PC-3 (cell line): Measurements from ENCODE around the gene CLPTM1L. TPM values are rescaled to one million over a fixed set of nuclear protein-coding genes. Genes with fewer than 3 reads are reported as not detected.

Experiments used
- ATAC-seq: fragments of 200-7000 bp; cut with Tn5 transposase; 2 replicates; pipeline ENCODE4 v1.9.1; 2020; ENCODE audit warnings: mild to moderate bottlenecking, moderate library complexity
- BruUV-seq: library from RNA; stranded (reverse); fragments of 400-500 nt; replicated peaks from 2 replicates; lab custom pipeline; 2021; lab: Mats Ljungman, UMichigan
- CTCF ChIA-PET: fragments of 300-600 bp; sonication (Branson Sonifier 250); formaldehyde crosslinking; loops from one replicate; lab custom pipeline; 2022; ENCODE audit warnings: antibody characterized with exemption; lab: Charles Lee
- POLR2A ChIA-PET: fragments of 300-600 bp; sonication (Branson Sonifier 250); formaldehyde crosslinking; loops from one replicate; lab custom pipeline; 2022; ENCODE audit warnings: antibody characterized with exemption; ENCODE audit not compliant: unreplicated experiment; lab: Charles Lee
- DNase-seq: peaks from one replicate; pipeline ENCODE4 v3.0.0-alpha.2; 2015
- H2AFZ ChIP-seq: fragments of 300-600 bp; sonication (generic); 2 replicates; pipeline ENCODE4 v1.6.0; 2016; ENCODE audit warnings: antibody characterized with exemption, low read length
- H3F3A ChIP-seq: fragments of 300-600 bp; sonication (generic); one replicate; pipeline ENCODE4 v1.6.0; 2017; ENCODE audit warnings: antibody characterized with exemption, low read length, control low read depth, mild to moderate bottlenecking; ENCODE audit not compliant: unreplicated experiment
- H3K27ac ChIP-seq: fragments of 300-600 bp; sonication (generic); 2 replicates; pipeline ENCODE4 v1.5.1; 2016; ENCODE audit warnings: mild to moderate bottlenecking, low read length
- H3K27me3 ChIP-seq: fragments of 300-600 bp; sonication (generic); 2 replicates; pipeline ENCODE4 v1.6.1; 2016; ENCODE audit warnings: low read length, mixed read lengths
- H3K36me3 ChIP-seq: fragments of 300-600 bp; sonication (generic); 2 replicates; pipeline ENCODE4 v1.6.1; 2016; ENCODE audit warnings: low read depth, mixed run types, low read length, mixed read lengths
- H3K4me1 ChIP-seq: fragments of 300-600 bp; sonication (generic); 2 replicates; pipeline ENCODE4 v1.5.1; 2016; ENCODE audit warnings: low read length; ENCODE audit not compliant: insufficient read depth
- H3K4me2 ChIP-seq: fragments of 300-600 bp; sonication (generic); 2 replicates; pipeline ENCODE4 v1.6.0; 2016; ENCODE audit warnings: low read length
- H3K4me3 ChIP-seq: fragments of 300-600 bp; sonication (generic); 2 replicates; pipeline ENCODE4 v1.5.1; 2016; ENCODE audit warnings: mild to moderate bottlenecking, low read length, mixed read lengths
- H3K79me2 ChIP-seq: fragments of 300-600 bp; sonication (generic); 2 replicates; pipeline ENCODE4 v1.6.1; 2017; ENCODE audit warnings: low read length, mixed read lengths
- H3K9ac ChIP-seq: fragments of 300-600 bp; sonication (generic); 2 replicates; pipeline ENCODE4 v1.6.0; 2016; ENCODE audit warnings: mild to moderate bottlenecking, low read length
- H3K9me2 ChIP-seq: fragments of 300-600 bp; sonication (generic); replicated peaks from 2 replicates; pipeline ENCODE4 v1.6.1; 2016; ENCODE audit warnings: mixed run types, low read length, mixed read lengths
- H3K9me3 ChIP-seq: fragments of 300-600 bp; sonication (generic); 2 replicates; pipeline ENCODE4 v1.6.1; 2016; ENCODE audit warnings: low read length, mixed read lengths
- H4K20me1 ChIP-seq: fragments of 300-600 bp; sonication (generic); 2 replicates; pipeline ENCODE4 v1.6.1; 2016; ENCODE audit warnings: low read length, mixed read lengths
- EZH2 ChIP-seq: fragments of 300-600 bp; sonication (generic); IDR thresholded peaks from one replicate; pipeline ENCODE4 v1.6.1; 2017; ENCODE audit warnings: antibody characterized with exemption, mild to moderate bottlenecking, low read length; ENCODE audit not compliant: unreplicated experiment
- EZH2phosphoT487 ChIP-seq: fragments of 300-600 bp; sonication (generic); IDR thresholded peaks from 2 replicates; pipeline ENCODE4 v1.6.1; 2018; ENCODE audit warnings: mild to moderate bottlenecking, antibody characterized with exemption, low read length, borderline replicate concordance
- intact Hi-C: fragments of 100-400 bp; cut with micrococcal nuclease; formaldehyde crosslinking; loops from 2 replicates; pipeline ENCODE4 v1.9.0; 2023
- total RNA-seq: library from RNA; depleted of rRNA; stranded (reverse); fragments of >200 nt; gene quantifications from 2 replicates; pipeline ENCODE4 v1.2.3, GENCODE V29; 2014
- TF ChIP-seq, protein P1 (sequence below): fragments of 300-600 bp; sonication (generic); conservative IDR thresholded peaks from 2 replicates; pipeline ENCODE4 v1.5.1; 2017; ENCODE audit warnings: antibody characterized with exemption, low read depth, mild to moderate bottlenecking, low read length

CLPTM1L gene
- total RNA-seq, 1 experiment from 2014 or later: 463 TPM

DNA sequence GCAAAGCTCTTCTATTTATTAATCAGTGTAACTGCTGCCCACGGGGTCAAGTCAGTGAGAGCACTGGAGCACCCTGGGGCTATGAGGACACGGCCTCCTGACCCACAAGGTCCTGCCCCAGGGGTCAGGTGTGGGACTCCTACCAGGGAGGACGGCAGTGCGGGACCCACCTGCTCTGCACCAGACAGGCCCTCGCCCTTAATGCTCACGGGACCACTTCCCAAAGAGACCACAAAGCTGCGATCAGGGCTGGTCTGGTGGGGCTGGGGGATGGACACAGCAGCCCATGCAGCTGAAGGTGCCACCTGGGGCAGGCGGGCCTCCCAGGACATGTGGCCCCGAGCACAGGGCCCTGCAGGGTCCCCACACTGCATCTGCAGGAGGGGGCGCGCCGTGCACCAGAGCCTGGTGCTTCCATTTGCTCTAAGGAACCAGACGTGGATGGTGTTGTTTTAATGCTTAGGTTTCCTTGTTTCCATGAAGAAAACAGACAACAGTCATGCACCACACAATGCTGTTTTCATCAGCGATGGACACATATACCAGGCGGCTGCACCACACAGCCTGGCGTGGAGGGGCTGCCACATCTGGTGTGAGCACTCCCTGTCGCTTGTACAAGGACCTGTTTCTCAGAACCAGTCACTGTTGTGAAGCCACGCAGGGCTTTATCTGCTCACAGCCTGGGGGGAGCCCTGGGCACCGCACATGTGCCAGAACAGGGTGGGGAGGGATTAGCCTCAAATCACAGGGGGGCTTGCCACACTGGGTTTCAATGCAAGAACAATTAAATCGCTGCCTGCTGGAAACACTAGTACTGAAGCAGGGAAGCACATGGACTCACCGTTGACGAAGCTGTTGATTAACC is 22.6 kb downstream of the CLPTM1L start:
- TF ChIP-seq, protein P1, sequence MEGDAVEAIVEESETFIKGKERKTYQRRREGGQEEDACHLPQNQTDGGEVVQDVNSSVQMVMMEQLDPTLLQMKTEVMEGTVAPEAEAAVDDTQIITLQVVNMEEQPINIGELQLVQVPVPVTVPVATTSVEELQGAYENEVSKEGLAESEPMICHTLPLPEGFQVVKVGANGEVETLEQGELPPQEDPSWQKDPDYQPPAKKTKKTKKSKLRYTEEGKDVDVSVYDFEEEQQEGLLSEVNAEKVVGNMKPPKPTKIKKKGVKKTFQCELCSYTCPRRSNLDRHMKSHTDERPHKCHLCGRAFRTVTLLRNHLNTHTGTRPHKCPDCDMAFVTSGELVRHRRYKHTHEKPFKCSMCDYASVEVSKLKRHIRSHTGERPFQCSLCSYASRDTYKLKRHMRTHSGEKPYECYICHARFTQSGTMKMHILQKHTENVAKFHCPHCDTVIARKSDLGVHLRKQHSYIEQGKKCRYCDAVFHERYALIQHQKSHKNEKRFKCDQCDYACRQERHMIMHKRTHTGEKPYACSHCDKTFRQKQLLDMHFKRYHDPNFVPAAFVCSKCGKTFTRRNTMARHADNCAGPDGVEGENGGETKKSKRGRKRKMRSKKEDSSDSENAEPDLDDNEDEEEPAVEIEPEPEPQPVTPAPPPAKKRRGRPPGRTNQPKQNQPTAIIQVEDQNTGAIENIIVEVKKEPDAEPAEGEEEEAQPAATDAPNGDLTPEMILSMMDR: no peak
- TF ChIP-seq EZH2phosphoT487 (no peak), EZH2 (no peak)
- no peaks in the 10 kb centered on the region for H3K9me2 ChIP-seq
- no peak overlapping the region for H3K9ac ChIP-seq
- peaks cover 51% of the 10 kb centered on the region for H3K36me3 ChIP-seq
- H4K20me1 ChIP-seq: no peaks in the 10 kb centered on the region
- H2AFZ ChIP-seq: no peak overlapping the region
- ChIA-PET POLR2A (no interaction called here), CTCF (no interaction called here)
- no peaks in the 10 kb centered on the region for H3K79me2 ChIP-seq
- H3F3A ChIP-seq: peaks cover under 1% of the 10 kb centered on the region
- H3K27ac ChIP-seq: no peak overlapping the region
- no peaks in the 10 kb centered on the region for H3K4me1 ChIP-seq
- no peak overlapping the region for H3K4me2 ChIP-seq
- no peak for ATAC-seq
- no peaks in the 10 kb centered on the region for H3K27me3 ChIP-seq
- H3K9me3 ChIP-seq: no peaks in the 10 kb centered on the region
- no peak for DNase-seq
- BruUV-seq: no TSS peak
- intact Hi-C loops: no loop called here
- no peak overlapping the region for H3K4me3 ChIP-seq

DNA sequence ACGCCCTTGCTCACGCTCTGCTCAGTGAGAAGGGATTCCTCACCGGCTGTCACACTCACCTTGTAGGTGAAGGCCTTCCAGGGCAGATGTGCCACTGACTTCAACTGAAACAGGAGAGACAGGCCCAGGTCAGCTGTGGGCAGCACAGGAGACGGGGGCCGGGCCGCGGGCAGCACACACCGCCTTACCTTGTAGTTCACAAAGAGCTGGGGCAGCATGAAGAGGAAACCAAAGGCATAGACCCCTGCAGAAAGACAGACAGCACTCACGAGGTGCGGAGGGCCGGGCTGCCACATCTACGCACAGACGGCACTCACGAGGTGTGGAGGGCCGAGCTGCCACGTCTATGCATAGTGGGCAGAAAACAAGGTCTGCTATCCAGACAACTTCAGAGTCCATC is 23.3 kb downstream of the CLPTM1L start:
- TF ChIP-seq EZH2phosphoT487 (no peak), EZH2 (no peak)
- TF ChIP-seq, protein P1: no peak
- intact Hi-C loops: no loop called here
- ChIA-PET CTCF (no interaction called here), POLR2A (no interaction called here)
- ATAC-seq: no peak
- Histone ChIP-seq H4K20me1 (no peaks in the 10 kb centered on the region), H3K79me2 (no peaks in the 10 kb centered on the region), H3K4me3 (no peak overlapping the region), H3K4me2 (no peak overlapping the region), H2AFZ (no peak overlapping the region), H3K36me3 (peaks cover 51% of the 10 kb centered on the region), H3K4me1 (peaks cover 7% of the 10 kb centered on the region), H3K27ac (no peak overlapping the region), H3K9me3 (no peaks in the 10 kb centered on the region), H3K27me3 (no peaks in the 10 kb centered on the region), H3F3A (peaks cover 5% of the 10 kb centered on the region), H3K9me2 (no peaks in the 10 kb centered on the region), H3K9ac (no peak overlapping the region)
- no TSS peak for BruUV-seq
- no peak for DNase-seq
